Sigmoid colon (tissue), 4 donors: Measurements from ENCODE around the gene MARCHF6.

Source experiments
- POLR2A ChIP-seq, 2 donors: fragments of 450-650 bp; IDR thresholded peaks; one replicate each; pipeline ENCODE4 v1.6.1; 2016; ENCODE audit warnings: antibody characterized with exemption in 2 of 2, mild to moderate bottlenecking in 2 of 2, moderate library complexity in 2 of 2
- POLR2AphosphoS5 ChIP-seq, 4 donors: sonication (generic); formaldehyde crosslinking; IDR thresholded peaks; one replicate each; pipeline ENCODE4 v1.6.1; 2017; ENCODE audit warnings: antibody characterized with exemption in 4 of 4
- TF ChIP-seq, protein P1 (sequence below), 4 experiments: fragments of 450-650 bp in 3 of 4; fragments of 200-600 bp in 1 of 4; IDR thresholded peaks; one replicate each; pipeline ENCODE4 v1.5.1; 2016 to 2019; ENCODE audit warnings: antibody characterized with exemption in 4 of 4, mild to moderate bottlenecking in 3 of 4, moderate library complexity in 2 of 4

GRCh38 chr5:10384483-10384882, 31.0 kb downstream of the MARCHF6 start:
- TF ChIP-seq POLR2AphosphoS5 (IDR thresholded peaks at IDR 0.05) (peak in 1 of 4 donors; percentile 50), POLR2A (IDR thresholded peaks at IDR 0.05) (no peak)
- TF ChIP-seq, protein P1, sequence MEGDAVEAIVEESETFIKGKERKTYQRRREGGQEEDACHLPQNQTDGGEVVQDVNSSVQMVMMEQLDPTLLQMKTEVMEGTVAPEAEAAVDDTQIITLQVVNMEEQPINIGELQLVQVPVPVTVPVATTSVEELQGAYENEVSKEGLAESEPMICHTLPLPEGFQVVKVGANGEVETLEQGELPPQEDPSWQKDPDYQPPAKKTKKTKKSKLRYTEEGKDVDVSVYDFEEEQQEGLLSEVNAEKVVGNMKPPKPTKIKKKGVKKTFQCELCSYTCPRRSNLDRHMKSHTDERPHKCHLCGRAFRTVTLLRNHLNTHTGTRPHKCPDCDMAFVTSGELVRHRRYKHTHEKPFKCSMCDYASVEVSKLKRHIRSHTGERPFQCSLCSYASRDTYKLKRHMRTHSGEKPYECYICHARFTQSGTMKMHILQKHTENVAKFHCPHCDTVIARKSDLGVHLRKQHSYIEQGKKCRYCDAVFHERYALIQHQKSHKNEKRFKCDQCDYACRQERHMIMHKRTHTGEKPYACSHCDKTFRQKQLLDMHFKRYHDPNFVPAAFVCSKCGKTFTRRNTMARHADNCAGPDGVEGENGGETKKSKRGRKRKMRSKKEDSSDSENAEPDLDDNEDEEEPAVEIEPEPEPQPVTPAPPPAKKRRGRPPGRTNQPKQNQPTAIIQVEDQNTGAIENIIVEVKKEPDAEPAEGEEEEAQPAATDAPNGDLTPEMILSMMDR (IDR thresholded peaks at IDR 0.05): no peak
